Activated T-helper 17 cell treated with anti-CD3 and anti-CD28 coated beads, Interleukin-2, amount 50 U/mL, for 72 hours (primary cell): ENCODE measurements around the gene HABP2. TPM values are rescaled to one million over a fixed set of nuclear protein-coding genes. Genes with fewer than 3 reads are reported as not detected.

Experiments used
- ATAC-seq: fragments of 150-1000 bp; cut with Tn5 transposase; replicated peaks from 2 replicates; pipeline ENCODE4 v1.10.0; 2021; ENCODE audit warnings: mild to moderate bottlenecking, moderate library complexity
- H3K27ac Mint-ChIP-seq: one replicate; pipeline ENCODE4 v1.8.0; 2022; ENCODE audit warnings: mixed read lengths
- H3K27me3 Mint-ChIP-seq: one replicate; pipeline ENCODE4 v1.8.0; 2022; ENCODE audit warnings: mixed read lengths
- H3K36me3 Mint-ChIP-seq: one replicate; pipeline ENCODE4 v1.8.0; 2022; ENCODE audit warnings: low read depth, mild to moderate bottlenecking, mixed read lengths
- H3K4me1 Mint-ChIP-seq: one replicate; pipeline ENCODE4 v1.8.0; 2022; ENCODE audit warnings: mixed read lengths
- H3K4me3 Mint-ChIP-seq: one replicate; pipeline ENCODE4 v1.8.0; 2022; ENCODE audit warnings: mild to moderate bottlenecking, mixed read lengths
- H3K9me3 Mint-ChIP-seq: one replicate; pipeline ENCODE4 v1.8.0; 2022; ENCODE audit warnings: mixed read lengths
- total RNA-seq, 2 donors: library from RNA; stranded (reverse); gene quantifications; one replicate each; pipeline ENCODE4 v1.2.3, GENCODE V29; 2022

The HABP2 gene
- not detected for total RNA-seq

DNA sequence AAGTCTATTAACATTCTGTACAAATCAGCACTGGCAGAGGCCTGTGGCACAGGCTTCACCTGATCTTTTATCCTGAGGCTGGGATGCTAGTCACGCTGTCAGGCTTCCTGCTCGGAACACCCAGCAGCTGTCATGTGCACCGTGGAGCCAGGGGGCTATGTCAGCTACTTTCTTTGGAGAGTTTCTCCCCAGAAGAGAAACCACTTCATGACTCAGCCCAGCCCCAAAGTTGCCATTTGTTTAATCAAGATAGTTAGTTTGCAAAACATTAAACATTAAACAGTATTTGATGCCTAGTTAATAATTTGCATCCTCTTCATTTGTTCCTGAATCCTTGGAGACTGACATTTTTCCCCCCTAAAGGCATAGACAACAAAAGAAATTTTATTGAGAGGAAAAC is at the start of gene HABP2:
TSS of gene HABP2 (plus strand) at position 353 of the 400 bp plus-strand sequence. CDS start 69 bp downstream, outside the sequence.
- Mint-ChIP-seq H3K9me3 (no peaks in the 10 kb centered on the region), H3K4me1 (no peaks in the 10 kb centered on the region), H3K36me3 (no peaks in the 10 kb centered on the region), H3K4me3 (no peak within 1 kb of the TSS), H3K27ac (no peak within 1 kb of the TSS), H3K27me3 (peaks cover 18% of the 10 kb centered on the region)
- no peak for ATAC-seq

DNA sequence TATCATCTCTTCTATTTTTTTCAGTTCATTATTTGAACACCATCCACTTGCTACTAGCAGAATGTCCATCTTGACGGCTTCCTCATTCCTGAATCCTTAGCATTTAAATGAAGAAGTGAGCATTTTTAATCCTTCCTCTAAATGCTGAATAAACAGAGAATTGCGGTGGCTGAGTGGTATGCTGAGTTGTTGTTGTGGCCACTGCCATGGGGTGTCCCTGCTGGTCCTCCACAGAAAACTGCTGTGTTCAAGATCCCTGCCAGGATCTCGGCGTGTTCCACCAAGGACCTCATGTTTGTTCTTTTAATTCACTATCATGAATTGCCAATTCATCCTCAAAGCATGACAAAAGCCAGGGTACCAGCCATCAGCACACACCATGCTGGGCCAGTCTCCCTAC is 48.9 kb upstream of the HABP2 start:
- peaks cover 4% of the 10 kb centered on the region for H3K9me3 Mint-ChIP-seq
- H3K4me1 Mint-ChIP-seq = no peaks in the 10 kb centered on the region
- H3K27me3 Mint-ChIP-seq = peaks cover 14% of the 10 kb centered on the region
- H3K27ac Mint-ChIP-seq = no peak overlapping the region
- no peak for ATAC-seq
- H3K4me3 Mint-ChIP-seq = no peak overlapping the region
- no peaks in the 10 kb centered on the region for H3K36me3 Mint-ChIP-seq

DNA sequence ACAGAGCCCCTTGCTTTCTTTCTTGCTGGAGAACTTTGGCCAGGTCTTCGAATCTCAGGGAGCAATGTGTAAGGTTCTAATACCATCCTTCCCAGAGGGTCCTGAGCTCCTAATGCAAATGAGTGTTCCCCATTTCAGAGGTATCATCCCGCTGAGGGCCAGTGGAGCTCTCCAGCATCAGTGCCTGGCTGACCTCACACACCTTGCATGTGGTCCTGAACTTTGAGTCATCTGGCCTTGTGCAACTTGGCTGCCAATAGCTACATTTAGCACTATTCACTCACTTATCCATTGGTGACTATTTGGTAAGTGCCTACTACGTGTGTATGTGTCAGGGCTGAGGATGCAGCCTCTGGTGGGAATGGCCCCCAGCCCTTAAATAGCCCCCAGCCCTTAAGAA is 48.4 kb upstream of the HABP2 start:
- H3K27me3 Mint-ChIP-seq = peaks cover 14% of the 10 kb centered on the region
- ATAC-seq = no peak
- H3K9me3 Mint-ChIP-seq = peaks cover 4% of the 10 kb centered on the region
- H3K36me3 Mint-ChIP-seq = no peaks in the 10 kb centered on the region
- no peak overlapping the region for H3K27ac Mint-ChIP-seq
- H3K4me3 Mint-ChIP-seq = no peak overlapping the region
- no peaks in the 10 kb centered on the region for H3K4me1 Mint-ChIP-seq

DNA sequence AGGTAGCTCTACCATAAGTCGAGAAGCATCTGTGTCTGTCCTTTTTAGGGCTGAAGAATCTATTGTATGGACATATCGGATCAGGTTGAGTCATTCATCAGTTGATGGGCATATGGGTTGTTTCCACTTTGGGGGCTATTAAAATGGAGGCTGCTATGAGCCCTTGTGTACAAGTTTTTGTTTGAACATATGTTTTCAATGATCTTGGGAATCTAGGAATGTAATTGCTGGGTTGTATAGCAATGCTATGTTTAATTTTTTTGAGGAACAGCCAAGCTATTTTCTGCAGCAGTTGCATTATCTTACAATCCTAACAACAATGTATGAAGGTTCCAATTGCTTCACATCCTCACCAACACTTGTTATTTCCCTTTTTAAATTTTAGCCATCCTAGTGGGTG is 46.4 kb upstream of the HABP2 start:
- H3K4me3 Mint-ChIP-seq = no peak overlapping the region
- peaks cover 25% of the 10 kb centered on the region for H3K27me3 Mint-ChIP-seq
- H3K9me3 Mint-ChIP-seq = peaks cover 6% of the 10 kb centered on the region
- ATAC-seq = no peak
- H3K36me3 Mint-ChIP-seq = no peaks in the 10 kb centered on the region
- H3K4me1 Mint-ChIP-seq = no peaks in the 10 kb centered on the region
- H3K27ac Mint-ChIP-seq = no peak overlapping the region

DNA sequence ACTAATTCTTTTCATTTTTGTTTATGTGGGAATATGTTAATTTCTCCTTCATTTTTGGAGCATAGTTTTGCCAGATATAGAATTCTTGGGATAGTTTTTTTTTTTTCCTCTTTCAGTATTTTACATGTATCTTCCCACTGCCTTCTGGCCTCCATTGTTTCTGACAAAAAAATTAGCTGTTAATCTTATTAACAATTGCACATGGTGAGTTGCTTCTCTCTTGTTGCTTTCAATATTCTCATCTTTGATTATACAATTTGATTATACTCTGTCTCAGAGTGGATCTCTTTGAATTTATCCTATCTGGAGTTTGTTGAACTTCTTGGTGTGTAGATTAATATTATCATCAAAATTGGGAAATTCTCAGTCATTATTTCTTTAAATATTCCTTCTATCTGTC is 41.4 kb upstream of the HABP2 start:
- peaks cover 9% of the 10 kb centered on the region for H3K9me3 Mint-ChIP-seq
- no peak overlapping the region for H3K27ac Mint-ChIP-seq
- H3K4me3 Mint-ChIP-seq = no peak overlapping the region
- no peaks in the 10 kb centered on the region for H3K36me3 Mint-ChIP-seq
- H3K4me1 Mint-ChIP-seq = no peaks in the 10 kb centered on the region
- peaks cover 33% of the 10 kb centered on the region for H3K27me3 Mint-ChIP-seq
- ATAC-seq = no peak

DNA sequence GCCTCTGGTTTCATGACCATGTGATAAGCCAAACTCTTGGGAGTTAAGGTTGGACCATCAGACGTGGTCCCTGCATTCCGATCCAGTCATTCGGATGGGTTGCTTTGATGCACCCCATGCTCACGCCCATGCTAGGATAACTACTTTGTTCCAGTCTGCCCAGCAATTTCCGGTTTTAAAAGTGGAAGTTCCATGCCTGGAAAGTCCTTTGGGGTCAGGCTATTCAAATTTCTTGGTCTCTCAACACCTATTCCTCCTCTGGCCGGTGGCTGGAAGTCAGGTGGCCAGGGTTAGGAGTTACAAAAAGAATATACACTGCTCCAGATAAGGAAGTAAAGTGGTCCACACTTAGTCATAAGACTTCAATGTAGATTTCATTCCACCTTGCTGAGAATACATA is 37.7 kb upstream of the HABP2 start:
- Mint-ChIP-seq H3K27me3 (peaks cover 26% of the 10 kb centered on the region), H3K36me3 (no peaks in the 10 kb centered on the region), H3K4me3 (no peak overlapping the region), H3K27ac (no peak overlapping the region), H3K9me3 (peaks cover 9% of the 10 kb centered on the region), H3K4me1 (no peaks in the 10 kb centered on the region)
- no peak for ATAC-seq

DNA sequence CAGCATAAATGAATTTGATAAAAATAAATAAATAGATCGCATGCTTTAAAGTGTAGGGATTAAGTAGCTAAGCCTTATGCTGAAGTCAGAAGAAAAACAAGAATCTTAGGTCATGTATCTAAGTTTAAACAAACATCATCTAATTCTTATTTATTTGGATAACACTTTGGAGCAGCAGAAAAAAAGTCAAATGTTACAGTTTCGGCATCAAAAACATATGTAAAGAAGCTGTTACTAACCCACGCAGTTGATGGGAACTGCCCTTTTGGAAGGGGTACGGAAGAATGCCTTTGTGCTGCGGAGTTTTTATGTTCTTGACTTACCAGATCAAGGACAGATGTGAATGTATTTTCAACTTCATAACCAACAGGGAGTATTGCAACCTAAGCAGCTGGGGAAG is 37.3 kb upstream of the HABP2 start:
- Mint-ChIP-seq H3K4me3 (no peak overlapping the region), H3K36me3 (no peaks in the 10 kb centered on the region), H3K9me3 (peaks cover 9% of the 10 kb centered on the region), H3K27me3 (peaks cover 22% of the 10 kb centered on the region), H3K4me1 (no peaks in the 10 kb centered on the region), H3K27ac (no peak overlapping the region)
- no peak for ATAC-seq

DNA sequence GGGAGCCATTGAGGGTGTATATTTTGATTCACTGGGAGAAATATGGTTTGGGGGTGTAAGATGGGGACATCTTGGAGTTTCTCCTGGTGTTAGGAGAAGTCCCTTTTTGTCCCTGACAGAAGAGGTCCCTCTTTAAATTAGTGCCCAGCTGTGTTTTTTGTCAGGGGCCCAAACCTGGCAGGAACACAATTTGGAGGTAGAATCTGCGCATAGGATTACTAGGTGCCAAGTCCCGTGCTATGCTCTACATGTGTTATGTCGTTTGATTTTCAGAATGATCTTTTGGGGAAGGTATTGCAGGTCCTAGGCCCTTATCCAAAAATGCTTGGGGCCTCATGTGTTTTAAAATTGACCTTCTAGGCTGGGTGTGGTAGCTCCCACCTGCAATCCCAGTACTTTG is 36.8 kb upstream of the HABP2 start:
- H3K4me1 Mint-ChIP-seq = no peaks in the 10 kb centered on the region
- H3K9me3 Mint-ChIP-seq = peaks cover 9% of the 10 kb centered on the region
- no peak overlapping the region for H3K4me3 Mint-ChIP-seq
- H3K36me3 Mint-ChIP-seq = no peaks in the 10 kb centered on the region
- peaks cover 25% of the 10 kb centered on the region for H3K27me3 Mint-ChIP-seq
- ATAC-seq = no peak
- no peak overlapping the region for H3K27ac Mint-ChIP-seq

DNA sequence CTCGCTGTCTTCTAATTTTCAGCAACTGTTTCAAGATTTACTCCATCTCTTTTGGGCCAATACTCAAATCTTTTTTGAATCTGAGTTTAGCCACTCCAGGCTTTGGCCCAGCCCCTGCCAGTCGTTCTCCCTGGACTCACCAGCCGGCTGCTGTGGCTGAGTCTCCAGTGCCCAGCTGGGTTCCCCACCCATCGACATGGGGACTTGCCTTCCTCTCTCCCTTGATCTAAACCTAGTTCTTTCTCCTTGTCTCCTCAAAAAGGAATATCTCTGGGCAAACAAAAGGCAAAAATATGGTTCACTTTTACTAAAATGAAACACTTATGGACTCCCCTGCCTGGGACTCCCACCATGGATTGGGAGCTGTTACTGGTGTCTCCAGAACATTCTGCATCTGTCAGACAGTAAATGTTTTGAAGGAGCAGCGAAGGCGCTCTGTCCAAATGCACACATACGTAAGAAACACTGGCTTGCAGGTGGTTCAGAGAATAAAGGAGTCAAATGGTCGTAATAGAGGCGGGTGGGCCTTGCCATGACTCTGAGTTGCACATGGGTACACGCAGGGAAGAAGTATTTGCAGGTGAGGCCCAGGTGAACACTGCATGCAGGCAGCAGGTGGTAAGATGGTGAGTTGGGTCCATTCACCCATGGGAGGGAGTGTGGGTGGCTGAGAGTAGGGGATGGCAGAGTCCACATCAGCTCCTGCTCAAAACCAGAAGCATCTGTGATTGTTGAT is 35.5 kb upstream of the HABP2 start:
- Mint-ChIP-seq H3K4me3 (no peak overlapping the region), H3K4me1 (no peaks in the 10 kb centered on the region), H3K27ac (no peak overlapping the region), H3K36me3 (no peaks in the 10 kb centered on the region), H3K27me3 (peaks cover 17% of the 10 kb centered on the region), H3K9me3 (no peaks in the 10 kb centered on the region)
- no peak for ATAC-seq

DNA sequence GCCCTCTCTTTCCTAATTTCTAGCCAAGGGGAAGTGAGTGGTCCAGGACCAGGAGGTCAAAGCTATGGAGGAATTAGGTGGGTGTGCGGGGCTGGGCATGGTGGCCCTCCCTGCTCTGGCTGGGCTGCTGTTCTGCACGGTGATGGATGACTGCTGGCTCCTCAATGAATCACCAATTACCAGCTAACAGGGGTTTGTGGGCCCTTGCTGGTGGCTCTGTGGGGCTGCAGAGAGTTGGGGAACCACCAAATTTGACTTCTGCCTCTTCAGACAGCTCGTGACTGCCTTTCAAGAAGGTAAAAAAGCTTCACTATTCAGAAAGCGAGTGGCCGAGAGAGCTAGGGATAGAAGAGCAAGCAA is 35.0 kb upstream of the HABP2 start:
- Mint-ChIP-seq H3K27me3 (peaks cover 20% of the 10 kb centered on the region), H3K27ac (no peak overlapping the region), H3K9me3 (no peaks in the 10 kb centered on the region), H3K4me1 (no peaks in the 10 kb centered on the region), H3K4me3 (no peak overlapping the region), H3K36me3 (no peaks in the 10 kb centered on the region)
- ATAC-seq = no peak

DNA sequence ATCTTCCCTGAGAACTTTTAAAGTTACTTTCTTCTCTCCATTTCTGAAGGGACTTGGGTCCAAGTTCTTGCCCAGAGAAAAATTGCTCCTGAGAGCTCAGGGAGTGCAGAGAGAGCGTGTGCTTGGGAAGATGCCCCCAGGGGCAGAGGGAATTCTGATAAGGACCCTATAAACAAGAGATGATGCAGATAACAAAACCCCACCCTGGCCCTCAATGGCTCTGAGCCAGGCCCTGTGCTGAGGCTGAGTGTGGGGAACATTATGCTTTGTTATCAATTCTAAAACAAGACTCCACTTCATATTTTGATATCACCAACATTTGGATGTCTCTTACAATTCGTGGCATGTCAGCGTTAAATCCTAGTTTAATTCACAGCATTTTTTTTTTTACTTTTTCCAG is 34.4 kb upstream of the HABP2 start:
- ATAC-seq = no peak
- no peak overlapping the region for H3K4me3 Mint-ChIP-seq
- H3K4me1 Mint-ChIP-seq = no peaks in the 10 kb centered on the region

DNA sequence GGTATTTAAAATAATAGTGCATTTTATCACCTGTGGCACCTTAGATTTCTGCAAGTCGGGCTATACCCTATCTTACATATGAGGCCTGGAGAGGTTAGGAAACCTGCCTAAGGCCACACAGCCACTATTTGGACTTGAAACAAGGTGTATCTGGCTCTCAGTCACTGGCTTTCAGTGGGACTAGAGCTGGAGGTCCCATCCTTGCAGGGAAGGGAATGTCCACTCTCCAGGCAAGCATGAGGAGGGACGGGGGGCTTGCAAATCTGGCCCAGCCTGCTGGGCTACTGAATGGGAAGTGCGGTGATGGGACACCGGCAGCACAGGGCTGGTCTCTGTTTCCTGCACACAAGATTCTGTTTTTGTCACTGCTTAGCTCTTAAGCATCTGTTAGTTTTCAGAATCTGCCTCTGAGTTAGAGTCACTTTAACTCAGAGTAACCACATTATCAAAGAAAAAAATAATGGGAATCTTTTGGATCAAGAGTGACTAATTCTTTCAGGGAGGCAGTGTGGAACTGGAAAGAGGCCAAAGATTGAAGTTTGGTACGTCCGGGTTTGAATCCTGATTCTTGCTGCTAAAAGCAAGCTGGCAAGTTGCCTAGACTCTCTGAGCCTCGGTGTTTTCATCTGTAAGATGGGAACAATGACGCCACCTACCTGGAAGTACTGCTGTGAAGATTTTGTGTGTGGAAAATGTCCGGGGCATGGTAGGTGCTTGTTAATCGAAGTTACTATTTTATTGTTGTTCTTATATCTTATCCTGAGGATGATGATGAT is 33.8 kb upstream of the HABP2 start:
- H3K27me3 Mint-ChIP-seq = peaks cover 12% of the 10 kb centered on the region
- no peaks in the 10 kb centered on the region for H3K9me3 Mint-ChIP-seq
- no peak overlapping the region for H3K4me3 Mint-ChIP-seq
- H3K4me1 Mint-ChIP-seq = no peaks in the 10 kb centered on the region
- H3K27ac Mint-ChIP-seq = no peak overlapping the region
- no peak for ATAC-seq
- no peaks in the 10 kb centered on the region for H3K36me3 Mint-ChIP-seq

More for the DNA sequence above, 34.4 kb upstream of the HABP2 start:
- Mint-ChIP-seq H3K9me3 (no peaks in the 10 kb centered on the region), H3K36me3 (no peaks in the 10 kb centered on the region), H3K27ac (no peak overlapping the region), H3K27me3 (peaks cover 17% of the 10 kb centered on the region)

DNA sequence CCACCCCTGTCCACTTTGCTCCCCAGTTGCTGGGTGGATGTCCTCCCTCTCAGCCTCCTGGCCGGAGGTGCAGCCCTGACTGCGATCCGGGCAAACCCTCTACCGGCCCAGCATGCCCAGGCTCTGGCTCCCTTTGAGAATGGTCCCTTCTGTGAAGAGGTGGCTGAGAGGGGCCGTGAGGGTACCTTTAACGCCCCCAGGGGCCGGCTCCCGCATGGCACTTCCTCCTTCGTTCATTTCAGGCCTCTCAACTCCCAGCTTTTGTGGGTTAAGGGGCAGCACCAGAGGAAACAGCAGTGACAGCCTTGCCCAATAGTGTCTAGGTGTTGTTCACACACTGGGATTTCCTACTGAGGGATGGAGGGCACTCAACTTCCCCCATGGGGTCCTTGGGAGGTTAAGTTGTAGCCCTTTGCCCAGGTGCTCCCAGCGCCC is 33.2 kb upstream of the HABP2 start:
- ATAC-seq = no peak
- Mint-ChIP-seq H3K36me3 (no peaks in the 10 kb centered on the region), H3K4me3 (no peak overlapping the region), H3K4me1 (no peaks in the 10 kb centered on the region), H3K9me3 (no peaks in the 10 kb centered on the region), H3K27ac (no peak overlapping the region), H3K27me3 (peaks cover 11% of the 10 kb centered on the region)

DNA sequence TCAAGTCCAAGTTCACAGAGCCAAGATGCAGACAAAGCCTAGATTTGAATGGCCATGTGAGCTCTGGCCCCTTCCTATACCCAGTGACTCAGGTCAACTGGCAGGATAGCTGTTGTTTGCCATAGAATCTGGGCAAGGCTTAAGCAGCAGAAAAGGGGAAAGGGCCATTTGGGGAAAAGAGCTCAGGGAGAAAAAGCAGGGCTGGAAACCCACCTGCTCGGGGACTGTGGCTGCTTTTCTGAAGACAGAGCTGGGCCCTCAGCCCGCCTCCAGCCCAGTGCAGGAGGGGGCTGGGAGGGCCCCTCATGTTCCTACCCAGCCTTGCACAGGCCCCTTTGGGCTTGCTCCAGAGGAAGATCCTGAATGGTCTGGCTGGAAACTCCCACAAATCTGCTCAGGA is 32.6 kb upstream of the HABP2 start:
- Mint-ChIP-seq H3K4me1 (no peaks in the 10 kb centered on the region), H3K4me3 (no peak overlapping the region), H3K9me3 (no peaks in the 10 kb centered on the region), H3K27ac (no peak overlapping the region), H3K27me3 (peaks cover 11% of the 10 kb centered on the region), H3K36me3 (no peaks in the 10 kb centered on the region)
- no peak for ATAC-seq

DNA sequence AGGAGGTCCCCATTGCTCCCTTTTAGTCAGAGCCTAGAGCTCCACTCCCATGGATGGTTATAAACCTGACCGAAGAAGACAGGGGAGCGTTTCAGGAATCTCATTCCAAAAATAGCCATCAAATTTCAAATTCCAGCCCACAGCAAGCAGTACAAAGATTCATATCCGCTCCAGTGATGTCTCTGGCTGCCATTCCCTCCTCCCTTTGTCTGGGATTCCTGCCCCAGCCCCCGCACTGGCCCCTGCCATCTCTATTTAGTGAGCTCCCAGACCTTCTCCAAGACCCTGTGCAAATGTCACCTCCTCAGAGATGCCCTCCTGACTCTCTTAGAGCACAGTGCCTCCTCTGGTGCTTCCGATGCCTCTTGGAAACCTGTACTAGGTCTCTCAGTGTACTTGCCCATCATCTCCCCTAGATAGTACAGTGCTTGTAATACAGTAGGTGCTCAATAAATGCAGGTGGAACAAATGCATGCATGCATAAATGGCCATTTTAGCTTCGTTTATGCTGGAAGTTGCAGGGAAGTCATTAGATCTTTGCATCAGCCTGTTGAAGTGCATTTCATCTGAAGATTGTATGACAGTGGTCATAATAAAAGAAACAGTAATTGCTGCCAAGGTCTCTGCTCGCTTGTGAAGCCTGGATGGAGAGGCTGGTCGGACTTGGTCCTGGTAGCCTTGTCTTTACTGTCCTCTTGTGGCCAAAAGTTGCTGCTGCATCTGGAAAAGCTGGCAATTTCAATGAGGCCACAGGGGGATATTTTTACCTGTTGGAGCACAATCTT is 32.0 kb upstream of the HABP2 start:
- no peak for ATAC-seq
- no peak overlapping the region for H3K4me3 Mint-ChIP-seq
- no peak overlapping the region for H3K27ac Mint-ChIP-seq
- no peaks in the 10 kb centered on the region for H3K9me3 Mint-ChIP-seq
- no peaks in the 10 kb centered on the region for H3K36me3 Mint-ChIP-seq
- H3K4me1 Mint-ChIP-seq = no peaks in the 10 kb centered on the region
- H3K27me3 Mint-ChIP-seq = peaks cover 11% of the 10 kb centered on the region
